CD14-positive monocyte (primary cell): Measurements from ENCODE around the gene SUPT5H. TPM values are rescaled to one million over a fixed set of nuclear protein-coding genes. Genes with fewer than 3 reads are reported as not detected.

Experiments used
- DNase-seq, 3 donors: peaks; one replicate each; pipeline ENCODE4 v3.0.0-alpha.2; 2011 to 2022
- H2AFZ ChIP-seq: 2 replicates; pipeline ENCODE4 v1.6.0; 2012; ENCODE audit warnings: mild to moderate bottlenecking, low read depth, low read length, inconsistent platforms; ENCODE audit not compliant: insufficient read depth, poor library complexity, severe bottlenecking
- H3K27ac ChIP-seq, 2 donors: 1 replicate in 1 of 2; 2 replicates in 1 of 2; pipeline ENCODE4 v1.5.1; 2012 to 2013; ENCODE audit warnings: low read length in 2 of 2, control low read depth in 1 of 2, inconsistent platforms in 1 of 2, low read depth in 1 of 2, mild to moderate bottlenecking in 1 of 2
- H3K27me3 ChIP-seq, 2 donors: one replicate each; pipeline versions ENCODE4 v1.6.0 to v1.6.1; 2011 to 2013; ENCODE audit warnings: low read length in 2 of 2; ENCODE audit not compliant: control insufficient read depth in 2 of 2, insufficient read depth in 2 of 2
- H3K36me3 ChIP-seq, 2 donors: replicated peaks in 1 of 2; 1 replicate in 1 of 2; 2 replicates in 1 of 2; pipeline versions ENCODE4 v1.5.1 to v1.6.1; 2012 to 2013; ENCODE audit warnings: low read length in 2 of 2, control low read depth in 1 of 2, inconsistent platforms in 1 of 2, mild to moderate bottlenecking in 1 of 2; ENCODE audit not compliant: insufficient read depth in 2 of 2, control insufficient read depth in 1 of 2
- H3K4me1 ChIP-seq, 2 donors: 1 replicate in 1 of 2; 2 replicates in 1 of 2; pipeline versions ENCODE4 v1.5.1 to v1.6.1; 2012 to 2013; ENCODE audit warnings: low read length in 2 of 2, control low read depth in 1 of 2, inconsistent platforms in 1 of 2, mild to moderate bottlenecking in 1 of 2, moderate library complexity in 1 of 2; ENCODE audit not compliant: insufficient read depth in 2 of 2, control insufficient read depth in 1 of 2
- H3K4me2 ChIP-seq: replicated peaks from 2 replicates; pipeline ENCODE3; 2012; ENCODE audit warnings: low read length, moderate library complexity, mild to moderate bottlenecking; ENCODE audit not compliant: poor library complexity, severe bottlenecking; ENCODE audit errors: extremely low read depth
- H3K4me3 ChIP-seq, 3 experiments: fragments of 200-600 bp in 1 of 3; sonication (generic) in 1 of 3; replicated peaks in 1 of 3; 1 replicate in 2 of 3; 2 replicates in 1 of 3; pipeline ENCODE4 v1.5.1; 2011 to 2013; ENCODE audit warnings: low read length in 3 of 3, mild to moderate bottlenecking in 3 of 3, control low read depth in 2 of 3, low read depth in 2 of 3, inconsistent platforms in 1 of 3, moderate library complexity in 1 of 3
- H3K79me2 ChIP-seq: 2 replicates; pipeline ENCODE4 v1.6.0; 2012; ENCODE audit warnings: mild to moderate bottlenecking, control low read depth, inconsistent platforms, low read length, moderate library complexity; ENCODE audit not compliant: insufficient read depth
- H3K9ac ChIP-seq: 2 replicates; pipeline ENCODE4 v1.6.0; 2017; ENCODE audit warnings: low read length, mild to moderate bottlenecking; ENCODE audit not compliant: insufficient read depth, poor library complexity, severe bottlenecking
- H3K9me3 ChIP-seq, 2 donors: replicated peaks in 1 of 2; 1 replicate in 1 of 2; 2 replicates in 1 of 2; pipeline versions ENCODE4 v1.5.1 to v1.6.1; 2012 to 2013; ENCODE audit warnings: low read length in 2 of 2, control low read depth in 1 of 2; ENCODE audit not compliant: control insufficient read depth in 1 of 2, insufficient read depth in 1 of 2
- H4K20me1 ChIP-seq: 2 replicates; pipeline ENCODE4 v1.6.0; 2012; ENCODE audit warnings: mild to moderate bottlenecking, low read length, control low read depth, moderate library complexity; ENCODE audit not compliant: insufficient read depth
- H3K27ac Mint-ChIP-seq, 7 donors: one replicate each; pipeline ENCODE4 v1.8.0; 2020; ENCODE audit warnings: mild to moderate bottlenecking in 7 of 7, mixed read lengths in 7 of 7, moderate library complexity in 6 of 7, inconsistent platforms in 2 of 7
- H3K27me3 Mint-ChIP-seq, 3 donors: one replicate each; pipeline ENCODE4 v1.8.0; 2021 to 2022; ENCODE audit warnings: low read depth in 3 of 3, mild to moderate bottlenecking in 3 of 3, mixed read lengths in 3 of 3, moderate library complexity in 3 of 3, inconsistent platforms in 1 of 3
- H3K36me3 Mint-ChIP-seq, 2 donors: one replicate each; pipeline ENCODE4 v1.8.0; 2020; ENCODE audit warnings: mixed read lengths in 2 of 2, inconsistent platforms in 1 of 2, mild to moderate bottlenecking in 1 of 2
- H3K4me1 Mint-ChIP-seq: one replicate; pipeline ENCODE4 v1.8.0; 2020; ENCODE audit warnings: mild to moderate bottlenecking, mixed read lengths
- H3K4me3 Mint-ChIP-seq, 2 donors: one replicate each; pipeline ENCODE4 v1.8.0; 2020; ENCODE audit warnings: mild to moderate bottlenecking in 2 of 2, mixed read lengths in 2 of 2, moderate library complexity in 1 of 2
- H3K9me3 Mint-ChIP-seq, 7 donors: one replicate each; pipeline ENCODE4 v1.8.0; 2020 to 2022; ENCODE audit warnings: mixed read lengths in 7 of 7, mild to moderate bottlenecking in 6 of 7, moderate library complexity in 6 of 7, inconsistent platforms in 2 of 7
- CTCF ChIP-seq: fragments of 200-600 bp; IDR thresholded peaks from one replicate; pipeline ENCODE4 v1.8.0; 2022; ENCODE audit warnings: antibody characterized with exemption, mild to moderate bottlenecking
- WGBS: methylation state at CpG from one replicate; pipeline ENCODE4 v1.1.5; 2013; ENCODE audit warnings: missing lambda C conversion rate; ENCODE audit not compliant: insufficient coverage; 5-methylcytosine and 5-hydroxymethylcytosine counted together
- intact Hi-C, 2 donors: fragments of 100-400 bp; cut with micrococcal nuclease; formaldehyde crosslinking; loops; one replicate each; pipeline versions ENCODE4 v1.15.0 to v1.15.1; 2023
- polyA plus RNA-seq, 3 donors: library from polyadenylated mRNA; depleted of rRNA in 1 of 3; unstranded in 2 of 3; stranded (reverse) in 1 of 3; fragments of 300-500 nt in 2 of 3; fragments of >200 nt in 1 of 3; fragmentation: Illumina TruSeq in 2 of 3; gene quantifications; 1 replicate in 2 of 3; 2 replicates in 1 of 3; pipeline ENCODE4 v1.2.3, GENCODE V29; 2012 to 2021

SUPT5H gene
- polyA plus RNA-seq, 3 donors = 43.6 to 83.2 (median 50.7) TPM

- WGBS = 100% methylated on average over 2 of the region's 9 CpGs
Observed at GRCh38 chr19:39438270-39438934, 7.0 kb upstream of the SUPT5H start.

More at GRCh38 chr19:39438270-39438934, 7.0 kb upstream of the SUPT5H start:
- Histone ChIP-seq H3K4me1 (peaks cover 24 to 27% of the 10 kb centered on the region in 2 donors), H3K27ac (no peak overlapping the region), H4K20me1 (peaks cover 19% of the 10 kb centered on the region), H3K4me2 (no peak overlapping the region), H3K79me2 (peaks cover 24% of the 10 kb centered on the region), H3K9ac (no peak overlapping the region), H3K36me3 (peaks cover 13 to 14% of the 10 kb centered on the region in 2 donors), H3K27me3 (peaks cover 0 to 2% of the 10 kb centered on the region in 2 donors), H3K9me3 (no peaks in the 10 kb centered on the region), H3K4me3 (no peak overlapping the region), H2AFZ (no peak overlapping the region)
- no peak for TF ChIP-seq CTCF
- intact Hi-C loops = loop anchor here (5.0 kb wide), 2 partner anchors 94 to 96 kb away; partner anchors contain the start of genes EID2B (in 1 of the 2) and SAMD4B (in 1 of the 2)
- no peak overlapping the region for H3K4me3 Mint-ChIP-seq
- no peak overlapping the region for H3K27ac Mint-ChIP-seq
- peaks cover 0 to 2% (median 0%) of the 10 kb centered on the region in 7 donors for H3K9me3 Mint-ChIP-seq
- H3K27me3 Mint-ChIP-seq = peaks cover 6 to 15% (median 12%) of the 10 kb centered on the region in 3 donors
- no peak for DNase-seq
- H3K4me1 Mint-ChIP-seq = peaks cover 31% of the 10 kb centered on the region
- H3K36me3 Mint-ChIP-seq = peaks cover 17 to 18% of the 10 kb centered on the region in 2 donors
